ENCODE data around the gene RAB35. TPM values are rescaled to one million over a fixed set of nuclear protein-coding genes. Genes with fewer than 3 reads are reported as not detected.

RAB35 gene
- total RNA-seq, 1 donor = 25.0 TPM

GRCh38 chr12:120056739-120057138, 59.8 kb downstream of the RAB35 start:
- Histone ChIP-seq H3K27ac (ENCODE audit: low read depth, low read length) (no peak overlapping the region), H3K79me2 (ENCODE audit: insufficient read depth, low read length) (no peaks in the 10 kb centered on the region), H3K9me3 (ENCODE audit: low read depth, low read length) (no peaks in the 10 kb centered on the region), H3K4me1 (ENCODE audit: insufficient read depth, low read length) (no peaks in the 10 kb centered on the region), H3K36me3 (ENCODE audit: insufficient read depth, low read length) (no peaks in the 10 kb centered on the region), H3K27me3 (ENCODE audit: insufficient read depth, low read length) (peaks cover 8% of the 10 kb centered on the region), H2AFZ (ENCODE audit: low read length) (no peak overlapping the region), H3K4me3 (ENCODE audit: insufficient read depth, low read length) (no peak overlapping the region), H3K4me2 (ENCODE audit: insufficient read depth, low read length) (no peak overlapping the region), H4K20me1 (ENCODE audit: insufficient read depth, low read length) (no peaks in the 10 kb centered on the region)
- TF ChIP-seq, protein P1, sequence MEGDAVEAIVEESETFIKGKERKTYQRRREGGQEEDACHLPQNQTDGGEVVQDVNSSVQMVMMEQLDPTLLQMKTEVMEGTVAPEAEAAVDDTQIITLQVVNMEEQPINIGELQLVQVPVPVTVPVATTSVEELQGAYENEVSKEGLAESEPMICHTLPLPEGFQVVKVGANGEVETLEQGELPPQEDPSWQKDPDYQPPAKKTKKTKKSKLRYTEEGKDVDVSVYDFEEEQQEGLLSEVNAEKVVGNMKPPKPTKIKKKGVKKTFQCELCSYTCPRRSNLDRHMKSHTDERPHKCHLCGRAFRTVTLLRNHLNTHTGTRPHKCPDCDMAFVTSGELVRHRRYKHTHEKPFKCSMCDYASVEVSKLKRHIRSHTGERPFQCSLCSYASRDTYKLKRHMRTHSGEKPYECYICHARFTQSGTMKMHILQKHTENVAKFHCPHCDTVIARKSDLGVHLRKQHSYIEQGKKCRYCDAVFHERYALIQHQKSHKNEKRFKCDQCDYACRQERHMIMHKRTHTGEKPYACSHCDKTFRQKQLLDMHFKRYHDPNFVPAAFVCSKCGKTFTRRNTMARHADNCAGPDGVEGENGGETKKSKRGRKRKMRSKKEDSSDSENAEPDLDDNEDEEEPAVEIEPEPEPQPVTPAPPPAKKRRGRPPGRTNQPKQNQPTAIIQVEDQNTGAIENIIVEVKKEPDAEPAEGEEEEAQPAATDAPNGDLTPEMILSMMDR (IDR thresholded peaks at IDR 0.05; ENCODE audit: extremely low read depth, low read depth, low read length) = no peak
- DNase-seq (ENCODE audit: insufficient read length, low spot score, missing footprints) = no peak

DNA sequence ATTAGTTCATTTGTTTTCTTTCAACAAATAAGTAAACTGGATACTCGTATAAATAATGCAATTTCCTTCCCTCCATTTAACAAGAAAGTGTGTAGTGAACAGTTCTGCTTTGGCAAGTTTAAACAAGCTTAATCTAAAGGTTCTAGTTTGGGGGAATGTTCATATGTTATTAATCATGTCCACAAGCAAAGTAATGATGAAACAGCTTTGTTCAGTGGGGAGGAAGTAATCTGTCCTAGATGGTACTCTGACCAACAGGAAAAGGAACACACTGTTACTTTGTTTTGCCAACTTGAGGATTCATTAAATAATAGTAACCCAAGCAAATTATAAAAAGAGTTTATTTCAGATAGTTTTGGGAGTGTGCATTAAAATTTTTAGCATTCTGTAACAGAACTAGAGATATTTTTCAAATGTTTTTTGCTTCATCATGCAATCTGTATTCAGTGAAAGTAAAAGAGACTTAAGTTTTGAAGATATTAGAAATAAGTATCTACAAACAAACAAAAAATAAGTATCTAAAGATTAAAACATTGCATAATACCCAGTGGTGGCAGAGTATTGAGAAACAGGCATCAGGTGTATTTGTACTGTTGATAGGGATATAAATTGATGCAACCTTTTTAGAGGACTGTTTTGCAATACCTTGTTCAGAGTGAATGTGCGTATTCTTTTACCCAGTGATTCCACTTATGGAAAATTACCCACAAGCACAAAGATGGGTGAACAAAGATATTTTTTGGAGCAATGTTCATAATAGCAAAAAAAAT, 61.1 kb downstream of the RAB35 start:
- DNase-seq (ENCODE audit: insufficient read length, low spot score, missing footprints) = no peak
- Histone ChIP-seq H3K36me3 (ENCODE audit: insufficient read depth, low read length) (no peaks in the 10 kb centered on the region), H2AFZ (ENCODE audit: low read length) (no peak overlapping the region), H3K4me1 (ENCODE audit: insufficient read depth, low read length) (no peaks in the 10 kb centered on the region), H3K79me2 (ENCODE audit: insufficient read depth, low read length) (no peaks in the 10 kb centered on the region), H3K4me3 (ENCODE audit: insufficient read depth, low read length) (no peak overlapping the region), H3K4me2 (ENCODE audit: insufficient read depth, low read length) (no peak overlapping the region), H4K20me1 (ENCODE audit: insufficient read depth, low read length) (no peaks in the 10 kb centered on the region), H3K9me3 (ENCODE audit: low read depth, low read length) (no peaks in the 10 kb centered on the region), H3K27ac (ENCODE audit: low read depth, low read length) (no peak overlapping the region), H3K27me3 (ENCODE audit: insufficient read depth, low read length) (no peaks in the 10 kb centered on the region)
- TF ChIP-seq, protein P1 (IDR thresholded peaks at IDR 0.05; ENCODE audit: extremely low read depth, low read depth, low read length) = no peak

DNA sequence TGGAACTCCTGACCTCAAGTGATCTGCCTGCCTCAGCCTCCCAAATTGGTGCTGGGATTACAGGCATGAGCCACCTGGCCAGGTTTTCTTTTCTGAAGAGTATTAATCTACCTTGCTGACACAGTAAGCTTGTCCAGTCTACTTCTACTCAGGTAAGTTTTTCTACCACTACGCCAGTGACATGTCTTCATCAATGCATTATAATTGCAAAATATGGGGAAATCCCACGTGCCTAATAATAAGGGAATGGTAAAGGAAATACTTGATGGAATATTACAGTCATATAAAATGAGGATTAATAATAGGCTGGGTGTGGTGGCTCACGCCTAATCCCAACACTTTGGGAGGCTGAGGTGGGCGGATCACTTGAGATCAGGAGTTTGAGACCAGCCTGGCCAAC, 62.3 kb downstream of the RAB35 start:
- no peak overlapping the region for H2AFZ ChIP-seq (ENCODE audit: low read length)
- no peaks in the 10 kb centered on the region for H3K4me1 ChIP-seq (ENCODE audit: insufficient read depth, low read length)
- H3K4me2 ChIP-seq (ENCODE audit: insufficient read depth, low read length) = no peak overlapping the region
- no peaks in the 10 kb centered on the region for H3K79me2 ChIP-seq (ENCODE audit: insufficient read depth, low read length)
- no peak for DNase-seq (ENCODE audit: insufficient read length, low spot score, missing footprints)
- no peaks in the 10 kb centered on the region for H3K27me3 ChIP-seq (ENCODE audit: insufficient read depth, low read length)
- TF ChIP-seq, protein P1 (IDR thresholded peaks at IDR 0.05; ENCODE audit: extremely low read depth, low read depth, low read length) = no peak
- no peaks in the 10 kb centered on the region for H4K20me1 ChIP-seq (ENCODE audit: insufficient read depth, low read length)
- no peaks in the 10 kb centered on the region for H3K9me3 ChIP-seq (ENCODE audit: low read depth, low read length)
- no peak overlapping the region for H3K4me3 ChIP-seq (ENCODE audit: insufficient read depth, low read length)
- no peaks in the 10 kb centered on the region for H3K36me3 ChIP-seq (ENCODE audit: insufficient read depth, low read length)
- H3K27ac ChIP-seq (ENCODE audit: low read depth, low read length) = no peak overlapping the region

- Histone ChIP-seq H3K9me3 (ENCODE audit: low read depth, low read length) (no peaks in the 10 kb centered on the region), H3K4me2 (ENCODE audit: insufficient read depth, low read length) (no peak overlapping the region), H3K79me2 (ENCODE audit: insufficient read depth, low read length) (no peaks in the 10 kb centered on the region), H3K27ac (ENCODE audit: low read depth, low read length) (no peak overlapping the region), H3K27me3 (ENCODE audit: insufficient read depth, low read length) (peaks cover 10% of the 10 kb centered on the region), H3K4me1 (ENCODE audit: insufficient read depth, low read length) (no peaks in the 10 kb centered on the region), H3K4me3 (ENCODE audit: insufficient read depth, low read length) (no peak overlapping the region), H2AFZ (ENCODE audit: low read length) (no peak overlapping the region), H4K20me1 (ENCODE audit: insufficient read depth, low read length) (no peaks in the 10 kb centered on the region), H3K36me3 (ENCODE audit: insufficient read depth, low read length) (no peaks in the 10 kb centered on the region)
- TF ChIP-seq, protein P1 (IDR thresholded peaks at IDR 0.05; ENCODE audit: extremely low read depth, low read depth, low read length) = no peak
- no peak for DNase-seq (ENCODE audit: insufficient read length, low spot score, missing footprints)
Observed at GRCh38 chr12:120051535-120051934, 65.0 kb downstream of the RAB35 start.
